Breast epithelium (tissue), 4 donors: ENCODE results near the gene GAS7. TPM values are rescaled to one million over a fixed set of nuclear protein-coding genes. Genes with fewer than 3 reads are reported as not detected.
A peak's percentile ranks its signal among the peaks of the same experiment; 100 is the strongest.

ENCODE experiments used
- DNase-seq, 2 donors: peaks; one replicate each; pipeline ENCODE4 v3.0.0-alpha.2; 2019; ENCODE audit warnings: low spot score in 2 of 2
- H3K27ac ChIP-seq, 2 donors: fragments of 200-600 bp; sonication (generic) in 1 of 2; one replicate each; pipeline ENCODE4 v1.5.1; 2016 to 2019; ENCODE audit warnings: mild to moderate bottlenecking in 1 of 2
- H3K27me3 ChIP-seq, 2 donors: fragments of 200-600 bp; sonication (generic) in 1 of 2; one replicate each; pipeline versions ENCODE4 v1.5.1 to v1.6.0; 2017 to 2019; ENCODE audit warnings: control low read depth in 1 of 2, mild to moderate bottlenecking in 1 of 2
- H3K36me3 ChIP-seq: fragments of 200-600 bp; one replicate; pipeline ENCODE4 v1.5.1; 2019
- H3K4me1 ChIP-seq, 2 donors: fragments of 200-600 bp; sonication (generic); one replicate each; pipeline ENCODE4 v1.5.1; 2016 to 2019; ENCODE audit warnings: control low read depth in 1 of 2
- H3K4me3 ChIP-seq, 3 donors: fragments of 200-600 bp; sonication (generic); 1 replicate in 2 of 3; 2 replicates in 1 of 3; pipeline ENCODE4 v1.5.1; 2016 to 2019; ENCODE audit warnings: mild to moderate bottlenecking in 3 of 3, moderate library complexity in 2 of 3
- H3K9me3 ChIP-seq, 2 donors: fragments of 200-600 bp; sonication (generic) in 1 of 2; one replicate each; pipeline ENCODE4 v1.5.1; 2016 to 2019; ENCODE audit warnings: control low read depth in 1 of 2
- CTCF ChIP-seq, 3 donors: fragments of 450-650 bp; IDR thresholded peaks; one replicate each; pipeline ENCODE4 v1.5.1; 2016 to 2017; ENCODE audit warnings: antibody characterized with exemption in 3 of 3, mild to moderate bottlenecking in 3 of 3, moderate library complexity in 3 of 3
- POLR2A ChIP-seq: fragments of 450-650 bp; IDR thresholded peaks from one replicate; pipeline ENCODE4 v1.6.1; 2016; ENCODE audit warnings: antibody characterized with exemption, mild to moderate bottlenecking, moderate library complexity
- POLR2AphosphoS5 ChIP-seq, 3 donors: sonication (generic); formaldehyde crosslinking; IDR thresholded peaks; one replicate each; pipeline ENCODE4 v1.6.1; 2017; ENCODE audit warnings: antibody characterized with exemption in 3 of 3
- intact Hi-C: fragments of 100-400 bp; cut with DNase I; formaldehyde crosslinking; loops from one replicate; pipeline ENCODE4 v1.15.1; 2023; ENCODE audit warnings: low total_unique reads
- total RNA-seq, 3 donors: library from RNA; depleted of rRNA; stranded (reverse); fragments of >200 nt; gene quantifications; one replicate each; pipeline ENCODE4 v1.1.0, GENCODE V29; 2016

Gene GAS7
- total RNA-seq, 3 donors from 2014 or later: 21.8 to 62.2 (median 33.4) TPM

- H3K36me3 ChIP-seq: no peaks in the 10 kb centered on the region
- intact Hi-C loops: no loop called here
- peaks cover 9 to 12% of the 10 kb centered on the region in 2 donors for H3K9me3 ChIP-seq
- TF ChIP-seq CTCF (IDR thresholded peaks at IDR 0.05) (no peak), POLR2A (no peak), POLR2AphosphoS5 (IDR thresholded peaks at IDR 0.05) (no peak)
- H3K27me3 ChIP-seq: no peaks in the 10 kb centered on the region
- DNase-seq: no peak
- no peak overlapping the region for H3K4me3 ChIP-seq
- H3K4me1 ChIP-seq: no peaks in the 10 kb centered on the region
- H3K27ac ChIP-seq: no peak overlapping the region
Observed at GRCh38 chr17:10088444-10088843, 110.0 kb downstream of the GAS7 start.

- no peaks in the 10 kb centered on the region for H3K4me1 ChIP-seq
Observed at GRCh38 chr17:10087355-10087754, 111.1 kb downstream of the GAS7 start.

GRCh38 chr17:10083864-10084263 is 114.5 kb downstream of the GAS7 start:
- no peak for DNase-seq
- TF ChIP-seq POLR2AphosphoS5 (IDR thresholded peaks at IDR 0.05) (no peak), CTCF (IDR thresholded peaks at IDR 0.05) (no peak), POLR2A (no peak)
- Histone ChIP-seq H3K27me3 (no peaks in the 10 kb centered on the region), H3K27ac (no peak overlapping the region), H3K9me3 (peaks cover 6 to 8% of the 10 kb centered on the region in 2 donors), H3K4me1 (no peaks in the 10 kb centered on the region), H3K4me3 (no peak overlapping the region), H3K36me3 (no peaks in the 10 kb centered on the region)
- intact Hi-C loops: no loop called here

More at GRCh38 chr17:10087355-10087754, 111.1 kb downstream of the GAS7 start:
- intact Hi-C loops: no loop called here
- peak overlapping the region; percentile 1 to 84 for H3K27ac ChIP-seq
- H3K4me3 ChIP-seq: no peak overlapping the region
- TF ChIP-seq CTCF (IDR thresholded peaks at IDR 0.05): no peak
- no peaks in the 10 kb centered on the region for H3K27me3 ChIP-seq
- no peaks in the 10 kb centered on the region for H3K36me3 ChIP-seq
- DNase-seq: no peak
- H3K9me3 ChIP-seq: peaks cover 6 to 10% of the 10 kb centered on the region in 2 donors

- intact Hi-C loops: no loop called here
- peaks cover 6 to 9% of the 10 kb centered on the region in 2 donors for H3K9me3 ChIP-seq
- H3K4me3 ChIP-seq: no peak overlapping the region
- no peaks in the 10 kb centered on the region for H3K4me1 ChIP-seq
- no peak overlapping the region for H3K27ac ChIP-seq
- H3K27me3 ChIP-seq: no peaks in the 10 kb centered on the region
- TF ChIP-seq POLR2A: no peak
- no peak for TF ChIP-seq POLR2AphosphoS5 (IDR thresholded peaks at IDR 0.05)
- TF ChIP-seq CTCF (IDR thresholded peaks at IDR 0.05): no peak
- H3K36me3 ChIP-seq: no peaks in the 10 kb centered on the region
- no peak for DNase-seq
Observed at GRCh38 chr17:10082795-10083194, 115.6 kb downstream of the GAS7 start.

- H3K27me3 ChIP-seq: no peaks in the 10 kb centered on the region
- TF ChIP-seq POLR2AphosphoS5 (IDR thresholded peaks at IDR 0.05) (no peak), CTCF (IDR thresholded peaks at IDR 0.05) (no peak), POLR2A (no peak)
- no peak overlapping the region for H3K4me3 ChIP-seq
- peaks cover 6 to 14% of the 10 kb centered on the region in 2 donors for H3K9me3 ChIP-seq
- no peak for DNase-seq
- no peak overlapping the region for H3K27ac ChIP-seq
- no peaks in the 10 kb centered on the region for H3K36me3 ChIP-seq
- no peaks in the 10 kb centered on the region for H3K4me1 ChIP-seq
- intact Hi-C loops: no loop called here
Observed at GRCh38 chr17:10081571-10082169, 116.7 kb downstream of the GAS7 start.
